C4-2B (cell line): ENCODE measurements around the gene PCED1B.

ENCODE experiments used
- H3K27ac ChIP-seq: fragments of 450-650 bp; 2 replicates; pipeline ENCODE4 v1.5.1; 2017
- ZFX ChIP-seq: fragments of 450-650 bp; IDR thresholded peaks from 2 replicates; pipeline ENCODE4 v1.6.1; 2017
- TF ChIP-seq, protein P1 (sequence below): fragments of 450-650 bp; conservative IDR thresholded peaks from 2 replicates; pipeline ENCODE4 v1.5.1; 2017; ENCODE audit warnings: mild to moderate bottlenecking

The PCED1B gene

DNA sequence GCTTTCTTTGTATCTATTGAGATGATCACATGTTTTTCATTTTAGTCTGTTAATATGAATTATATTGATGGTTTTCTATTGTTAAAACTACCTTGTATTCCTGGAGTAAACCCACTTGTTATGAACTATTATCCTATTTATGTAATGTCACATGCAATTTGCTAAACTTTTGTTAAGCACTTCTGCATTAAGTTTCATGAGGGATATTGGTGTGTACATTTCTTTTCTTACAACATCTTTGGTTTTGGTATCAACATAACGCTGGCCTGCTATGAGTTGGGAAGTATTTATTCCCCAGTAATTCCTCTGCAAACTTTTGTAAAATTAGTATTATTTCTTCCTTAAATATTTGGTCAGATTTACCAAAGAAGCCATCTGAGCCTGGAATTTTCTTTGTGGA, 46.8 kb downstream of the PCED1B start:
- TF ChIP-seq, protein P1, sequence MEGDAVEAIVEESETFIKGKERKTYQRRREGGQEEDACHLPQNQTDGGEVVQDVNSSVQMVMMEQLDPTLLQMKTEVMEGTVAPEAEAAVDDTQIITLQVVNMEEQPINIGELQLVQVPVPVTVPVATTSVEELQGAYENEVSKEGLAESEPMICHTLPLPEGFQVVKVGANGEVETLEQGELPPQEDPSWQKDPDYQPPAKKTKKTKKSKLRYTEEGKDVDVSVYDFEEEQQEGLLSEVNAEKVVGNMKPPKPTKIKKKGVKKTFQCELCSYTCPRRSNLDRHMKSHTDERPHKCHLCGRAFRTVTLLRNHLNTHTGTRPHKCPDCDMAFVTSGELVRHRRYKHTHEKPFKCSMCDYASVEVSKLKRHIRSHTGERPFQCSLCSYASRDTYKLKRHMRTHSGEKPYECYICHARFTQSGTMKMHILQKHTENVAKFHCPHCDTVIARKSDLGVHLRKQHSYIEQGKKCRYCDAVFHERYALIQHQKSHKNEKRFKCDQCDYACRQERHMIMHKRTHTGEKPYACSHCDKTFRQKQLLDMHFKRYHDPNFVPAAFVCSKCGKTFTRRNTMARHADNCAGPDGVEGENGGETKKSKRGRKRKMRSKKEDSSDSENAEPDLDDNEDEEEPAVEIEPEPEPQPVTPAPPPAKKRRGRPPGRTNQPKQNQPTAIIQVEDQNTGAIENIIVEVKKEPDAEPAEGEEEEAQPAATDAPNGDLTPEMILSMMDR, result no peak
- TF ChIP-seq ZFX, result no peak
- H3K27ac ChIP-seq, result no peak overlapping the region

- TF ChIP-seq, protein P1, result no peak
- TF ChIP-seq ZFX, result no peak
These were observed 51.6 kb downstream of the PCED1B start for GRCh38 chr12:47131011-47131410.

GRCh38 chr12:47134005-47134404, 54.6 kb downstream of the PCED1B start:
- TF ChIP-seq ZFX, result no peak
- TF ChIP-seq, protein P1, result no peak
- no peak overlapping the region for H3K27ac ChIP-seq

More at GRCh38 chr12:47131011-47131410, 51.6 kb downstream of the PCED1B start:
- H3K27ac ChIP-seq, result no peak overlapping the region

DNA sequence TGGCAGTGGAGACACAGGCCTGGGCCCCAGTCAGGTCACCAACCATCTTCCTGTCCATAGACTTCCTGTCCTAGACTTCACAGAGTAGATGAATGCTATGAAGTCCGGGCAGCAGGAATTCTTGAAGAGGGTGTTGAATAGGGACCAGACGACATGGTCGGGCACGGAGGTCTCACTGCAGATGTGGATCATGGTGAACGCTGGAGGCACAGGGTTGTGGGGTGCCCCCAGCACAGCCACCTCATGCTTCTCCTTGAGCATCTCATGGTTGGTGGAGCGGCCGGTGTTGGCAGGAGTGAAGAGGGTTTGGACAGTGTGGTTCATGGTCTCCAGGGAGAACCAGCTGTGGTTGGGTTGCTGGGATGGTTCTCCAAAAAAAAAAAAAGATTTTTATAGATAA, 56.2 kb downstream of the PCED1B start:
- no peak overlapping the region for H3K27ac ChIP-seq
- TF ChIP-seq ZFX, result no peak
- TF ChIP-seq, protein P1, result no peak

DNA sequence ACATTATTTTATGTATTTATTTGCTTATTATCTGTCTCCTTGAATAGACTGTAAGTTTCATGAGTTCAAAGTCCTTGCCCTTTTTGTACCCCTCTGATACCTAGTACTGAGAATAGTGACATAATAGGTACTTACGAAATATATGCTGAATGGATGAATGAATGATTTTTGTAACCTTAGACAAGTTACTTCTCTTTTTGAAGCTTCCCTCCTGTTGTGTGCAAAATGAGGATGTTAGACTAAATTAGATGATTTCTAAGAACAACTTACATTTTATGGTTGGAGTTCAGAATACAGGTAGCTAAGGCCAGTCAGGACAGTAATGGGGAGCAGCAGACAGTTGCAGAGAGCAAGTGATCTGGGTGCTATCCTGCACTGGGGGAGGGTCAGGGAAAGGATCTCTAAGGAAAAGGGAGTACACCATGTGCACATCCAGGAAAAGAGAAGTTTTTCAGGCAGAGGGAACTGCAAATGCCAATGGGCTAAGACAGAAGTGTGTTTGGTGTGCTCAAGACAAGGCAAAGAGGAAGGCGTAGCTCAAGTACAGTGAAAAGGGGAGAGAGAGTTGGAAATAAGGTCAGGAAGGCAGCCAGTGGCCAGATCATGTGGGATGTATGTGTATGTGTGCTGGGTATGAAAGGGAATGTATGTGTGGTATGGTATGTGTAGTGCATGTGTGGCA, 59.7 kb downstream of the PCED1B start:
- TF ChIP-seq ZFX, result no peak
- TF ChIP-seq, protein P1, result no peak
- no peak overlapping the region for H3K27ac ChIP-seq

- no peak overlapping the region for H3K27ac ChIP-seq
- no peak for TF ChIP-seq ZFX
- TF ChIP-seq, protein P1, result no peak
These were observed 62.0 kb downstream of the PCED1B start for GRCh38 chr12:47141459-47141858.

GRCh38 chr12:47144769-47145168, 65.3 kb downstream of the PCED1B start:
- TF ChIP-seq ZFX, result no peak
- TF ChIP-seq, protein P1, result no peak
- H3K27ac ChIP-seq, result no peak overlapping the region
